ENCODE measurements around the gene P3H2. TPM values are rescaled to one million over a fixed set of nuclear protein-coding genes. Genes with fewer than 3 reads are reported as not detected.

P3H2 gene
- total RNA-seq, 4 donors from 2014 or later, result 29.9 to 73.3 (median 54.5) TPM

DNA sequence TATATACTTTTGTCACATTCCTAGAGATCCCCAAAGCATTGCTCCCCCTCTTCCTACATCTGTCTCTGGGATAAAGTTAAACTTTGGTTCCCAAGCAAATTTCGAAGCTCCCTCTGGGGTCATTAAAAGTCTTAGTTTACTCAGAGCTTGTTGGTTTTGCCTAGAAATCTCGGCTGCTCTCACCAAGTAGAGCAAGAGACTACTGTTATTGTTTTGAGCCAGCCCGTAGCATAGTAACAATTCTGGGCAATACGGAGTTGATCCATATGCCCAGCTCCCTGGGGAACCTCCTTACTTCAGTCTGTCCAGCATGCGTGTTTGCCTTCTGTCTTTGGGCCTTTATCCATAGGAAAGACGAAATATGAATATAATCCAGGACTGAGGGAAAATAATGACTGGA lies 10.0 kb upstream of the P3H2 start:
- Histone ChIP-seq H3K27me3 (no peaks in the 10 kb centered on the region), H3K27ac (no peak overlapping the region), H3K36me3 (no peaks in the 10 kb centered on the region), H3K4me1 (no peaks in the 10 kb centered on the region), H3K9me3 (no peaks in the 10 kb centered on the region), H3K4me3 (no peak overlapping the region)
- TF ChIP-seq POLR2A (IDR thresholded peaks at IDR 0.05) (no peak), EP300 (IDR thresholded peaks at IDR 0.05) (no peak), POLR2AphosphoS5 (IDR thresholded peaks at IDR 0.05) (no peak)
- TF ChIP-seq, protein P1, sequence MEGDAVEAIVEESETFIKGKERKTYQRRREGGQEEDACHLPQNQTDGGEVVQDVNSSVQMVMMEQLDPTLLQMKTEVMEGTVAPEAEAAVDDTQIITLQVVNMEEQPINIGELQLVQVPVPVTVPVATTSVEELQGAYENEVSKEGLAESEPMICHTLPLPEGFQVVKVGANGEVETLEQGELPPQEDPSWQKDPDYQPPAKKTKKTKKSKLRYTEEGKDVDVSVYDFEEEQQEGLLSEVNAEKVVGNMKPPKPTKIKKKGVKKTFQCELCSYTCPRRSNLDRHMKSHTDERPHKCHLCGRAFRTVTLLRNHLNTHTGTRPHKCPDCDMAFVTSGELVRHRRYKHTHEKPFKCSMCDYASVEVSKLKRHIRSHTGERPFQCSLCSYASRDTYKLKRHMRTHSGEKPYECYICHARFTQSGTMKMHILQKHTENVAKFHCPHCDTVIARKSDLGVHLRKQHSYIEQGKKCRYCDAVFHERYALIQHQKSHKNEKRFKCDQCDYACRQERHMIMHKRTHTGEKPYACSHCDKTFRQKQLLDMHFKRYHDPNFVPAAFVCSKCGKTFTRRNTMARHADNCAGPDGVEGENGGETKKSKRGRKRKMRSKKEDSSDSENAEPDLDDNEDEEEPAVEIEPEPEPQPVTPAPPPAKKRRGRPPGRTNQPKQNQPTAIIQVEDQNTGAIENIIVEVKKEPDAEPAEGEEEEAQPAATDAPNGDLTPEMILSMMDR (IDR thresholded peaks at IDR 0.05), result no peak
- no peak for DNase-seq (ENCODE audit: low spot score in 2 of 2)
- WGBS, result 74% methylated on average over 6 of the region's 6 CpGs

GRCh38 chr3:190130037-190130436 lies 9.3 kb upstream of the P3H2 start:
- no peak for DNase-seq (ENCODE audit: low spot score in 2 of 2)
- Histone ChIP-seq H3K36me3 (no peaks in the 10 kb centered on the region), H3K4me3 (no peak overlapping the region), H3K27ac (no peak overlapping the region), H3K27me3 (no peaks in the 10 kb centered on the region), H3K9me3 (no peaks in the 10 kb centered on the region), H3K4me1 (no peaks in the 10 kb centered on the region)
- 81% methylated on average over 2 of the region's 2 CpGs for WGBS
- TF ChIP-seq POLR2AphosphoS5 (IDR thresholded peaks at IDR 0.05), result no peak
- TF ChIP-seq, protein P1 (IDR thresholded peaks at IDR 0.05), result no peak
- no peak for TF ChIP-seq POLR2A (IDR thresholded peaks at IDR 0.05)
- no peak for TF ChIP-seq EP300 (IDR thresholded peaks at IDR 0.05)

DNA sequence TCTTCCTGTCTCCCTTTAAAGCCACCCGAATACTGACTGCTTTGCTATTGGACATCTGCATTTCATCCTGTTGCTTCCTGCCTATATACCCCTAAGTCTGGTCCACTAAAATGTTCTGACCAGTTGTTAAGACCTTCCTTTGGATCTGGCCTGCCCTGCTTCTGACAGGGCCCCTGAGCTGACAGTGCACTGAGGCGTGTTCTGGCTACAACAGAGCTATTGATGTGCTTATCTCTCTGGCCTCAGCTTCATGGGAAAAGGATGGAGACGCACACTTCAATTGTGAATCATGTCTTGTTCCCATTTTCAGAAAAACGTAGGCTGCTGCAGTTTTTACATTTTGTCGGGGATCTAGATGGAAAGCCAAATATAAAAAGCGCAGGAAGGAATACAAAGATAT lies 7.1 kb upstream of the P3H2 start:
- H3K36me3 ChIP-seq, result no peaks in the 10 kb centered on the region
- H3K4me1 ChIP-seq, result no peaks in the 10 kb centered on the region
- no peak overlapping the region for H3K4me3 ChIP-seq
- DNase-seq (ENCODE audit: low spot score in 2 of 2), result no peak
- TF ChIP-seq POLR2AphosphoS5 (IDR thresholded peaks at IDR 0.05), result no peak
- no peak overlapping the region for H3K27ac ChIP-seq
- H3K9me3 ChIP-seq, result no peaks in the 10 kb centered on the region
- no peaks in the 10 kb centered on the region for H3K27me3 ChIP-seq
- 96% methylated on average over 6 of the region's 6 CpGs for WGBS

GRCh38 chr3:190127195-190127594 lies 6.5 kb upstream of the P3H2 start:
- Histone ChIP-seq H3K27ac (no peak overlapping the region), H3K4me3 (no peak overlapping the region), H3K36me3 (no peaks in the 10 kb centered on the region), H3K27me3 (peaks cover 3% of the 10 kb centered on the region), H3K4me1 (no peaks in the 10 kb centered on the region), H3K9me3 (no peaks in the 10 kb centered on the region)
- DNase-seq (ENCODE audit: low spot score in 2 of 2), result no peak
- WGBS, result 81% methylated on average over 1 of the region's 1 CpG
- no peak for TF ChIP-seq POLR2AphosphoS5 (IDR thresholded peaks at IDR 0.05)
- TF ChIP-seq, protein P1 (IDR thresholded peaks at IDR 0.05), result no peak
- TF ChIP-seq POLR2A (IDR thresholded peaks at IDR 0.05), result no peak
- no peak for TF ChIP-seq EP300 (IDR thresholded peaks at IDR 0.05)

GRCh38 chr3:190125436-190126068 lies 4.9 kb upstream of the P3H2 start:
- H3K27ac ChIP-seq, result no peak overlapping the region

DNA sequence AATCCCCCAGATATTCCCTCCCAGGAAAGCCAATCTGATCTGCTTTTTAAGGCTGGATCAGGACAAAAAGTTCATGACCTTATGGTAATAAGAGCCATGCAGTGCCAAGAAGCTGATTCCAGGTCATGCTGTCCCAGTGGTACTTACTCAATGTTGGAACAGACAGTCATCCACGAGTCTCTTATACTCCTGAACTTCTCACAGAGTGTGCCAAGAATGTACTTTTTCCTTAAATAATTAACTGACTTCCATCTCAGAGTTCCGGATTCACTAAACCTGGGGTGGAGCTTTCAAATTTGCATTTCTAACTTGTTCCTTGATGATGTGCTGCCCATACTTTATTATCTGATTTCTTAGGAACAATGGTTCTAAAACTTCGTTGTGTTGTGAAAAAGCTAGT lies 3.4 kb upstream of the P3H2 start:
- Histone ChIP-seq H3K36me3 (no peaks in the 10 kb centered on the region), H3K27ac (no peak overlapping the region), H3K4me3 (no peak overlapping the region), H3K27me3 (peaks cover 8% of the 10 kb centered on the region), H3K9me3 (no peaks in the 10 kb centered on the region), H3K4me1 (peaks cover 24% of the 10 kb centered on the region)
- no peak for DNase-seq (ENCODE audit: low spot score in 2 of 2)
- 48% methylated on average over 3 of the region's 3 CpGs for WGBS
- TF ChIP-seq, protein P1 (IDR thresholded peaks at IDR 0.05), result no peak
- TF ChIP-seq POLR2A (IDR thresholded peaks at IDR 0.05), result no peak
- TF ChIP-seq EP300 (IDR thresholded peaks at IDR 0.05), result no peak
- TF ChIP-seq POLR2AphosphoS5 (IDR thresholded peaks at IDR 0.05), result no peak

More at GRCh38 chr3:190125436-190126068, 4.9 kb upstream of the P3H2 start:
- Histone ChIP-seq H3K36me3 (no peaks in the 10 kb centered on the region), H3K9me3 (no peaks in the 10 kb centered on the region), H3K27me3 (peaks cover 3% of the 10 kb centered on the region), H3K4me1 (peaks cover 15% of the 10 kb centered on the region), H3K4me3 (no peak overlapping the region)
- 71% methylated on average over 9 of the region's 9 CpGs for WGBS
- DNase-seq (ENCODE audit: low spot score in 2 of 2), result no peak
- TF ChIP-seq POLR2A (IDR thresholded peaks at IDR 0.05) (no peak), POLR2AphosphoS5 (IDR thresholded peaks at IDR 0.05) (no peak), EP300 (IDR thresholded peaks at IDR 0.05) (no peak)

Measured in suprapubic skin (tissue), 4 donors.